Hair follicle dermal papilla cell (primary cell): ENCODE data around the gene TOPBP1. TPM values are rescaled to one million over a fixed set of nuclear protein-coding genes. Genes with fewer than 3 reads are reported as not detected.

Experiments used
- small RNA-seq: library from RNA; depleted of rRNA; stranded (forward); fragments of <200 nt; gene quantifications from one replicate; pipeline ENCODE3, GENCODE V24; 2012
- total RNA-seq: library from RNA; depleted of rRNA; stranded (reverse); fragments of >200 nt; gene quantifications from 2 replicates; pipeline ENCODE4 v1.2.3, GENCODE V29; 2012

Gene TOPBP1
- total RNA-seq = 18.8 and 25.0 TPM in 2 replicates

GRCh38 chr3:133661454-133662277 is at the start of gene TOPBP1:
TSS of gene TOPBP1 (minus strand) at chr3:133661941. CDS start at chr3:133661127, 814 bp downstream.

GRCh38 chr3:133573629-133574194 is 88.0 kb downstream of the TOPBP1 start, which contains the start of gene CDV3:
TSS of gene CDV3 (plus strand) at chr3:133573686. CDS start at chr3:133574045, 359 bp downstream.

Small RNA genes lying within 50 kb of the gene (small RNA-seq; reads per million reads assigned to genes)
- gene RF00438 (not detected), gene RNA5SP140 (not detected), gene RNU6-678P (not detected)

Other genes with a start within 250 kb of the TOPBP1 start
- 189 and 214 TPM in 2 replicates for gene CDV3, start 88.3 kb downstream of the TOPBP1 start, total RNA-seq
- under 0.01 and 0.36 TPM in 2 replicates for gene TF, start 84.5 kb upstream of the TOPBP1 start, total RNA-seq
- 50.8 and 69.1 TPM in 2 replicates for gene SRPRB, start 143.9 kb upstream of the TOPBP1 start, total RNA-seq
- 0.61 and 0.81 TPM in 2 replicates for gene RAB6B, start 233.9 kb upstream of the TOPBP1 start, total RNA-seq